Glomerular visceral epithelial cell (primary cell): ENCODE results near the gene NEXN.
A peak's percentile ranks its signal among the peaks of the same experiment; 100 is the strongest.

Experiments
- DNase-seq: peaks from one replicate; pipeline ENCODE4 v3.0.0-alpha.2; 2016; ENCODE audit errors: extremely low spot score

The NEXN gene

GRCh38 chr1:77888081-77888780 lies at the start of gene NEXN:
TSS of gene NEXN (plus strand) at chr1:77888624. CDS start at chr1:77916107, 27,483 bp downstream.
- DNase-seq, result peak; percentile 85

- DNase-seq, result no peak
Measured at GRCh38 chr1:77841574-77841973, 46.9 kb upstream of the NEXN start.

- no peak for DNase-seq
Measured at GRCh38 chr1:77845951-77846350, 42.5 kb upstream of the NEXN start.

GRCh38 chr1:77846966-77847365 lies 41.5 kb upstream of the NEXN start:
- no peak for DNase-seq

- DNase-seq, result no peak
Measured at GRCh38 chr1:77847621-77848080, 40.8 kb upstream of the NEXN start.

GRCh38 chr1:77850082-77850481 lies 38.3 kb upstream of the NEXN start:
- no peak for DNase-seq

GRCh38 chr1:77857552-77857951 lies 30.9 kb upstream of the NEXN start:
- no peak for DNase-seq

- no peak for DNase-seq
Measured at GRCh38 chr1:77858725-77859124, 29.7 kb upstream of the NEXN start.

GRCh38 chr1:77859248-77859647 lies 29.2 kb upstream of the NEXN start:
- DNase-seq, result no peak

- peak; percentile 28 for DNase-seq
Measured at GRCh38 chr1:77866296-77866695, 22.1 kb upstream of the NEXN start.

- DNase-seq, result no peak
Measured at GRCh38 chr1:77872645-77873044, 15.8 kb upstream of the NEXN start.

GRCh38 chr1:77873461-77873860 lies 15.0 kb upstream of the NEXN start:
- DNase-seq, result no peak

GRCh38 chr1:77874804-77875445 lies 13.5 kb upstream of the NEXN start:
- peak; percentile 54 for DNase-seq

- DNase-seq, result peak; percentile 25
Measured at GRCh38 chr1:77876884-77877283, 11.5 kb upstream of the NEXN start.

GRCh38 chr1:77881061-77881460 lies 7.4 kb upstream of the NEXN start:
- no peak for DNase-seq

GRCh38 chr1:77882411-77882810 lies 6.0 kb upstream of the NEXN start:
- DNase-seq, result no peak

- peak; percentile 64 for DNase-seq
Measured at GRCh38 chr1:77888781-77889642, 588 bp downstream of the NEXN start.

GRCh38 chr1:77889671-77890070 lies 1.2 kb downstream of the NEXN start:
- peak; percentile 69 for DNase-seq

- DNase-seq, result no peak
Measured at GRCh38 chr1:77891200-77891599, 2.8 kb downstream of the NEXN start.

GRCh38 chr1:77899647-77900320 lies 11.4 kb downstream of the NEXN start:
- no peak for DNase-seq

- DNase-seq, result peak; percentile 65
Measured at GRCh38 chr1:77900687-77901293, 12.4 kb downstream of the NEXN start.
